ENCODE results near the gene PIGS. TPM values are rescaled to one million over a fixed set of nuclear protein-coding genes. Genes with fewer than 3 reads are reported as not detected.

PIGS gene
- total RNA-seq, 1 donor from 2014 or later = 65.0 TPM

DNA sequence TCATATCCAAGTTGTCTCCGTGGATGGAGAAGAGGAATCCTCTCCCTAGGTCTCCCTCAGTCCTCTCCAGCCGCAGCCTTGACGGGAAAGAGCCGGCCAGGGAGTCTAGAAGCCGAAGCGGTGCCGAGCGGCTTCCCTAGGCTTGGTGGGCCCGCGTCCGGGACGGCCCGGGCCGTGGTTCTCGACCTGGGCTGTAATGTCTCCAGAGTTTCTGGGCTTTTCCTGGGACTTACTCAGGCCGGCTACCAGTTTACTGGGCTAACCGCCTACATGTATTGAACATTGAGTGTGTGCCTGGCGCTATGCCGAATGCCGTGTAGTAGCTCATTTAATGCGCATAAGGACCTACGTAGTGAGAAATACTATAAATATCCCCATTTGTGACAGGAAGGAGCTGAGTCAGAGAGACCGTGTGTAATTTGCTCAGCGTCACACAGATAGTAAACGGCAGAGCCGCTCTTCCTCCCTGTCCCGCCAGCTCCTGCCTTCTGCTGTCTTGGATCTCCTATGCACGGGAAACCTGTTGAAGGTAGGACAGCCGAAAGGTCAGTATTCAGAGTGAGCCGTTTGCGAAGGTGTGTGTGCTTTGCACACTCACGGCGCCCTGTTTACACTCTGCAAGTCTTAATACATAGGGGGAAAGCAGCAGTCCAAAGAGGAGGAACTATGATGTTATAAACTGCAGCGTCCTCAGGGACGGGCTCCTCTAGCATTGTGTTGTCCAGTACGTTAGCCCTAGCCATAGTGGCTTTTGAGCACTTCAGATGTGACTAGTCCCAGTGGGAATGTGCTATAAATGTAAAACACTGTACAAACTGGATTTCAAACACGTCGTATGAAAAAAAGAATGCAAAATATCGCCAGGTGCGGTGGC lies 28.2 kb upstream of the PIGS start:
- H3K9me3 Mint-ChIP-seq (ENCODE audit: low read depth) = no peaks in the 10 kb centered on the region
- TF ChIP-seq CTCF (IDR thresholded peaks at IDR 0.05; ENCODE audit: unreplicated experiment) = no peak
- peaks cover 18% of the 10 kb centered on the region for H3K4me1 Mint-ChIP-seq (ENCODE audit: low read depth)
- H3K36me3 Mint-ChIP-seq (ENCODE audit: insufficient read depth) = peaks cover 4% of the 10 kb centered on the region
- DNase-seq (ENCODE audit: low spot score, unreplicated experiment) = no peak
- H3K27me3 Mint-ChIP-seq = no peaks in the 10 kb centered on the region
- H3K4me3 Mint-ChIP-seq (ENCODE audit: low read depth) = peak overlapping the region; percentile 81
- H3K27ac Mint-ChIP-seq = peak overlapping the region; percentile 79

DNA sequence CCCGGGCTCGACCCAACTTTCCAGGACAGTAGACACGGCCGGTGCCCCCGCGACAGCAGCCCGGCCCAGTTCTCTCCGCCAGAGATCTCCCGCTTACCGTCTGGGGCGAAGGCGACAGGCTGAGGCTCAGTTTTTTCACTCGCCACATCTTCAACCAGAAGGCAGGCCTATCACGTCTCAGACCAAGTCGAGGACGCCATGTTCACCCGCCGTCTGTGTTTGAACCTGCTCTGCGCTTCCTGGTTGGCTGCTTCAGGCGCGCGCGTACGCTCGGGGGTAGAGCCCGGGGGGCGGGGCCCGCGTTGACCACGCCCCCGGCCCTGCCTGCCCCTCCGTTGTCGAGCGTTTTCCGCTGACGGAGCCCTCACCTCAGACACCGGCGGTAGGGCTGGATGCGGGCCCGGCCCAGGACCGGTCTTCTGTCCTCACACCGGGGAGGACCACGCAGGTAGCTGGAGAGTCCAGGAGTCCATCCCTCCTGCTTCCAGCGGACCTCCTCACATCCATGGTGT lies 27.5 kb upstream of the PIGS start, which contains the start of gene SPAG5:
SPAG5 (minus strand) TSS at position 227 of the 512 bp plus-strand sequence; CDS start at position 148, 79 bp downstream.
- H3K36me3 Mint-ChIP-seq (ENCODE audit: insufficient read depth) = peaks cover 3% of the 10 kb centered on the region
- H3K9me3 Mint-ChIP-seq (ENCODE audit: low read depth) = no peaks in the 10 kb centered on the region
- H3K4me3 Mint-ChIP-seq (ENCODE audit: low read depth) = peak within 1 kb of the TSS; percentile 81
- H3K4me1 Mint-ChIP-seq (ENCODE audit: low read depth) = peaks cover 18% of the 10 kb centered on the region
- peak within 1 kb of the TSS; percentile 91 for H3K27ac Mint-ChIP-seq
- peak; percentile 88 for DNase-seq (ENCODE audit: low spot score, unreplicated experiment)
- H3K27me3 Mint-ChIP-seq = no peaks in the 10 kb centered on the region
- no peak for TF ChIP-seq CTCF (IDR thresholded peaks at IDR 0.05; ENCODE audit: unreplicated experiment)

DNA sequence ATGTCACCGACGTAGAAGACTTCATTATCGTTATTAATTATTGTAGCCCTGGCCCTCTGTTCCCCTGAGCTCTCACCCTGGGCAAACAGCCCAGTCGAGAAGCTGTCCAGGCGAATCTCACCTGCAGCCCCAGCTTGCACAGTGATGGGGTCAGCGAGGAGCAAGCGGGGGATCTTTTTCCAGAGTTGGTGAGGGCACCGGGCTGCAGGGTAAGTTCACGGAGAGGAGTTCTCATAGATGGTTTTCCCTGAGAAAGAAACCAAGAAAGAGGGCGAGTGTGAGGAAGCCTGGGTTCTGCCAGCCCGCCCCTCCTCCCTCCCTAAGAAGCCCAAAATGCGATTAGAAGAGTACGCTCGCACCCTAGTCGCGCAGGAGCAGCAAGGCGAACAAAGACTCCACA lies 27.1 kb upstream of the PIGS start:
- Mint-ChIP-seq H3K27ac (peak overlapping the region; percentile 91), H3K4me1 (ENCODE audit: low read depth) (peaks cover 14% of the 10 kb centered on the region), H3K27me3 (no peaks in the 10 kb centered on the region), H3K4me3 (ENCODE audit: low read depth) (peak overlapping the region; percentile 81), H3K9me3 (ENCODE audit: low read depth) (no peaks in the 10 kb centered on the region), H3K36me3 (ENCODE audit: insufficient read depth) (no peaks in the 10 kb centered on the region)
- no peak for TF ChIP-seq CTCF (IDR thresholded peaks at IDR 0.05; ENCODE audit: unreplicated experiment)
- no peak for DNase-seq (ENCODE audit: low spot score, unreplicated experiment)

- Mint-ChIP-seq H3K27ac (peak overlapping the region; percentile 91), H3K4me1 (ENCODE audit: low read depth) (peaks cover 13% of the 10 kb centered on the region), H3K36me3 (ENCODE audit: insufficient read depth) (peaks cover 1% of the 10 kb centered on the region), H3K9me3 (ENCODE audit: low read depth) (no peaks in the 10 kb centered on the region), H3K27me3 (no peaks in the 10 kb centered on the region), H3K4me3 (ENCODE audit: low read depth) (peak overlapping the region; percentile 81)
- no peak for DNase-seq (ENCODE audit: low spot score, unreplicated experiment)
- no peak for TF ChIP-seq CTCF (IDR thresholded peaks at IDR 0.05; ENCODE audit: unreplicated experiment)
Observed at GRCh38 chr17:28597606-28598383, 26.5 kb upstream of the PIGS start.

- H3K9me3 Mint-ChIP-seq (ENCODE audit: low read depth) = no peaks in the 10 kb centered on the region
- TF ChIP-seq CTCF (IDR thresholded peaks at IDR 0.05; ENCODE audit: unreplicated experiment) = no peak
- peaks cover 8% of the 10 kb centered on the region for H3K36me3 Mint-ChIP-seq (ENCODE audit: insufficient read depth)
- no peaks in the 10 kb centered on the region for H3K4me1 Mint-ChIP-seq (ENCODE audit: low read depth)
- no peak for DNase-seq (ENCODE audit: low spot score, unreplicated experiment)
- no peaks in the 10 kb centered on the region for H3K27me3 Mint-ChIP-seq
- no peak overlapping the region for H3K27ac Mint-ChIP-seq
- H3K4me3 Mint-ChIP-seq (ENCODE audit: low read depth) = no peak overlapping the region
Observed at GRCh38 chr17:28592260-28592659, 20.9 kb upstream of the PIGS start.
